ENCODE results near the gene HSPBAP1.
"Not testable (repeated sequence)": the region's sequence is repeated elsewhere in the genome, so short reads cannot be mapped to it uniquely, and the experiment has no call there.

HSPBAP1 gene

DNA sequence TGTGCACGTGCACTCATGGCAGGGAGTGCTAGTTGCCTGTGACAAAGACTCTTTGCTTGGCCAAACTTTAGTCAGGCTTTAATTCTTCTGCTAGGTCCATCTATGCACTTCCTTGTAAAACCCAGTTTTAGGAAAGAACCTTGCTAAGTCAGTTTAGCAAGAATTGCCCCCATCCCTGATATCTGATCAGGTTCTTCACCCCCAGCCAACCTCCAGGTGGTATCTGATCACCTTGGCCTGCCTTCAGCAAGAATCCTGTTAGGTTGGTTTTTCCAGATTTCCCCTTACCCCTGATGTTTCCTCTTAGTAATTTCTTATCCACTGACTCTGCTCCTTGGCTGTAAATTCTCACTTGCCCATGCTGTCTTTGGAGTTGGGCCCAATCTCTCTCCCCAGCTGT lies 8.4 kb downstream of the HSPBAP1 start:
- DNase-seq (ENCODE audit: extremely low read depth in 1 of 2, low read depth in 1 of 2) = no peak

DNA sequence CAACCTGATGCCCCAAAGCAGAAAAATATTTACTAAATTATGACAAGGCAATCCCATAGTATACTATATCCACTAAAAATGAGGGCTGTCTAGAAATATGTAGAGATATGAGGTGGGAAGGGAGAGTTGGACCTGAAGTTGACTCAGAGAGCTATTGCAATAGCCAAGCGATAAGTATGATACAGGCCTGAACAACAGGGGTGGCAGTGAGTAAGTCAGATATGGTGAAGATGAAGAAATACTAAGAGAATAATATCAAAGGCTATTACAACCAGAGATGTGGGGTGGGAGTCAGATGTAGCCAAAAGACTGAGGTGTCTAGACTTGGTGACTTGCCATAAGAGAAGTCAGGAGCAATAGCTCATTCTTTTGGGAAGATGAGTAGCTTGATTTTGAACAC lies 9.2 kb downstream of the HSPBAP1 start:
- no peak for DNase-seq (ENCODE audit: extremely low read depth in 1 of 2, low read depth in 1 of 2)

DNA sequence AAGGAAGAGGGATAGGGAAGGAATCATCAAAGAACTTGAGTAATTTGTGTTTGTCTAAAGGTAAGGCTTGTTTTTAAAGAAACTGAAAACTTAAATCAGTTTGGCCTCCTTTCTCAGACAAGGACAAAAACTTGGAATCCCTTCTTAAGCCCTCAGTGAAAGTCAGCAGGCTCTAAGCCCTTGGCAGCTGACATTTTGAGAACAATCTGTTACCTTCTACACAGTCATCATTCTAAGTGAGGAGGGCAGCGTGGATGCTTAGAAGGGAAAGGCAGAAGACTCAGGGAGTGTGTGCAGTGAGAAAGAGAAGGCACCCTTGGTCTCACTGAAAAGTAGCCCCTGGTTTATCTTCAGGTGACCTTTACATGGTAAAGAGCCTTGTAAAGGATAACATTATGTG lies 10.8 kb downstream of the HSPBAP1 start:
- no peak for DNase-seq (ENCODE audit: extremely low read depth in 1 of 2, low read depth in 1 of 2)

DNA sequence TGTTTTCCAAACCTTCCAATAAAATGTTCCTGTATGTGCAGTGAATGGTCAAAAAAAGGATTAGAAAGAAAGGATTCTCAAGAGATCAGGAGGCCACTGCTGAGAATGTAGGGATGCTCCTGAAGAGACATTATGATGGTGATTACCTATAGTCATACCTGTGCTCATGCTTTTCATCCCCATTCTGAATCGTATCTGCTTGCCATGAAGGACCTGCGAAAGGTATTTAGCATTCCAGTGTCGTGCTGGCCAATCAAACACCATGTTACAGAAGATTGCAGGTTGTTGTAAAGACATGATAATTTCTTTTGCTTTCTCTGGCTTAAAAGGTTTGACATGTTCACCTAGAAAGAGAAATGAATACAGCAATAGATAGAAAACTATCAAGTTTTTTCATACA lies 16.1 kb downstream of the HSPBAP1 start:
- DNase-seq (ENCODE audit: extremely low read depth in 1 of 2, low read depth in 1 of 2) = no peak

DNA sequence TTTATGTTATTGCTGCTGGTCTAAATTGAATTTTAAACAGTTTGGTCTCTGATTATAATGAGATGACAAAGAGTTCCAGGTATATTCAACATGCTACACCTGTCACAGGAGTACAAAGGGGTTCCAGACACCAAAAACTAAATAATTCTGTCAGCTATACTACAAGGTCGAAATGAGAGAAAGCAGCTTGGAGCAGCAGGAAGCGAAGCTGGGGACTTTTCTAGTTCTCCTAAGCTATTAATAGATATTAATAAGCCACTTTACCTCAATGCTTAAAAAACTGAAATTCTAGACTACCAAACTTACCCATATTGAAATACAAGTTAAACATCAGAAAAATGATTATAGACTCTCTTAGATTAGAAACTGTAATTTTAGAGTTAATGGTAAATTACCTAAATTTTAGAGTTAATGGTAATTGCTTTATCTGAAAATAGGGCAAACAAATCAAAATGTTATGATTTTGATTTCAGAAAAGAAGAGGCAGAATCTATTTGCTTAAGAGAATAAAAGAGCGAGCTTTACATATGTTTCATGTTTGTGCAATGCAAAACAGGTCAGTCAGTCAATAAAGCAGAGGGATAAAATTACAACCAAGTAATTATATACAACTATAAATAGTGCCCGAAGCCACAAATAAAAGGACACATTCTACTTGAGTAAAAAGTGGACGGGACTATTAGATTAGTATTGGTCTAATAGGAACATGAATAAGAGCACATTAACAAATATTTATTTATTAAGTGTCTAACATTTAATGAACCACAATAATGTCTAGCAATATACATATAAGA lies 16.8 kb downstream of the HSPBAP1 start:
- no peak for DNase-seq (ENCODE audit: extremely low read depth in 1 of 2, low read depth in 1 of 2)

DNA sequence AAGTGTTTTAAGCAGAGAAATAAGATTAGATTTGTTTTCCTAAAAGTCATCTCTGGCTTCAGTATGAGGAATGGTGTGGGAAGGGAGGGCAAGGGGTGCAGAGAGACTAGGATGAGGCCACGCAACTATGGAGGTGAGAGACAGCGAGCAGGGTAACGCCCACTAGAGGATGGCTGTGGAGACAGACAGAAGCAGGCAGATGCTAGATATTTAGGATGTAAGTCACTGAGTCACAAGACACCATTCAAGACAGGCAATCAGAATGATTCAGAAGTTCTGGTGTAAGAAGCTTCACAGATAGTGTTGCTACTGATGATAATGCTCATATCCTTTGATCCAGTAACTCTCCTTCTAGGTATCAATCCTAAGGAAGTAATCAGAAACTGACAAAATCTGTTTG lies 19.1 kb downstream of the HSPBAP1 start:
- no peak for DNase-seq (ENCODE audit: extremely low read depth in 1 of 2, low read depth in 1 of 2)

DNA sequence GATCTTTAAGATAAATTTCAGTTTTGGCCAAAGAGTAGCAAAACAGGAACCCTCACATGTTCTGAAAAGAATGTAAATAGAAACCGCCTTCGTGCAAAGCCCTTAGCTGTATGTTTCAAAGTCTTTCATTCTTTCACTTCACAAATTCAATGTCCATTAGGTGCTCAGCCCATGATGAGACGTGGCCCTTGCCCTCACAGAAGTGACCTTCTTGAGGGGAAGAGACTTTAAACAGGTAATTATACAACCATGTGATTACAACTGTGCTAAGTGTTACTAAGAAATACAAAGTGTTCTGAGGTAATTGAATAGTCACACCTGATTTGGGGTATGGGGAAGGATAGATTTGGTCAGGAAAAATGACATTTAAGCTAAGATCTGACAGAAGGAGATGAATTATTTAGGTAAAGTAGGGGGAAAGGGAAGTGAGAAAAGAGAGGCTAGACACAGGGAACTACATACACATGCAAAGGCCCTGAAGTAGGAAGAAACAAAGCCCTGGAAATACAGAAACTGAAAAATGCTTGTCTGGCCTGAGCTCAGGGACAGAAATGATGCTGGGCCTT lies 19.6 kb downstream of the HSPBAP1 start:
- DNase-seq (ENCODE audit: extremely low read depth in 1 of 2, low read depth in 1 of 2) = no peak

DNA sequence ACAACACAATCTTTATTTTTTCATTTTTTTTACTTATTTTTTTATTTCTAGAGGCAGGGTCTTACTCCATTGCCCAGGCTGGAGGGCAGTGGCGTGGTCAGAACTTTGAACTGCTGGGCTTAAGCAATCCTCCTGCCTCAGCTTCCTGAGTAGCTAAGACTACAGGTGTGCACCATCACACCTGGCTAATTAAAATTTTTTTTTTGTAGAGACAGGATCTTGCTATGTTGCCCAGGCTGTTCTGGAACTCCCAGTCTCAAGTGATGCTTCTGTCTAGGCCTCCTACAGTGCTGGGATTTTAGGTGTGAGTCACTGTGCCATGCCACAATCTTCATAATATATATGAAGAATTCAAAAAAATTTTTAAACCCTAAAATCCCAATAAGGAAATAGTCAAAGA lies 20.8 kb downstream of the HSPBAP1 start:
- no peak for DNase-seq (ENCODE audit: extremely low read depth in 1 of 2, low read depth in 1 of 2)

DNA sequence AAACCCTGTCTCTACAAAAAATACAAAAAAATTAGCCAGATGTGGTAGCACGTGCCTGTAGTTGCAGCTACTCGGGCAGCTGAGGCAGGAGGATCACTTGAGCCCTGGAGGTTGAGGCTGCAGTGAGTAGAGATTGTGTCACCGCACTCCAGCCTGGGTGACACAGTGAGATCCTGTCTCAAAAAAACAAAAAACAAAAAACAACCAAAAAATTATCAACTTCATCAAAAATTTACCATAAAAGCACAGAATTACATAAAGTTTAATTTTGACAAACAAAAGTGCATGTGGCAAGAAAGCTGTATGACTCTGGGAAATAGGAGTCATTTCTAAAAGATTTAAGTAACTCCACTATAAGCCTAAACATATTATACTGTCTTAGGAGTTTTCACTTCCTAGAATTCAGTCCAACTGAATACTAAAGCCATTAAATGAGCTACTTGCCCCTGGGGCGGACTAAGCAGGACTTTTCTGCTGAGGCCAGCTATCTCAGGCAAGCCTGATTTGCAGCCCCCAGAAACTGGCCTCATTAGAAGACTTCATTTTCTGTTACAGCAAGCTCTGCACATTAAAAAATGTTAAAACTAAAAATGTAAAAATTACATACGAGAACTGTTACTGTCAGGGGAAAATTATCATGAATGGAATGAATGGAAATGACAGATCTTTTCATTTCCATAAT lies 23.0 kb downstream of the HSPBAP1 start:
- no peak for DNase-seq (ENCODE audit: extremely low read depth in 1 of 2, low read depth in 1 of 2)

DNA sequence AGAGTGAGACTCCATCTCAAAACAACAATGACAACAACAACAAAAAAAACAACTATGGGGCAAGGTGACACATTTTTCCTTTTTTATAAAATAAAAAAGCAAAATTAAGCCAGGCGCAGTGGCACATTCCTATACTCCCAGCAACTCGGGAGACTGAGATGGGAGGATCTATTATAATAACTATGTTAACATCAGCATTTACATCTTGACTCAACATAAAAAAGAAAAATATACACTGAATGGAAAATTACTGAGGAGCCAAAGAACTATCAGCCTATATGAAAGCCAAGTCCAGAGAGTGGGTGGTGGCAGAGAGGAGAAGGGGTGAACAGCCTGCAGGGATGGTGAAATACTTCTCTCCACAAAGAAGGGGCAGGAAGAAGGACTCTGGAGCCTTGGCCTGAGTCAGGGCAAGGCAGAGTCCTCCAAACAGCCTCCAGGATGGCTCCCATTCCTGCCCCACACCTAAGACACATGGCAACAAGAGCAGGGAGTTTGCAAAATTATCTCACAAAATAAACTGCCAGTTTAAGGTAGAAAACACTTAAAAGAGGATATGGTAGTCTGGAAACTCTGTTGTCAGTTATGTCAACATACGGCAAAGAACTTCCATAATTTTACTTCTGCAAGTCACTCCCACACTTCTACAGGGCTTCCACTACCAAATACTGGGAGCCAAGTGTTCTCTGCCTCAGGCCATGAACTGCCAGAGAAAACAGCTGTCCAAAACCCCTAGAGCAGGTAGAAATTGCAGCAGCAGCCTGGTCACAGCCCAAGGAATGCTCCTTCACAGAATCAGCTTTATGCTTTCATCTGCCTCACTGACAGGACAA lies 25.9 kb downstream of the HSPBAP1 start:
- no peak for DNase-seq (ENCODE audit: extremely low read depth in 1 of 2, low read depth in 1 of 2)

DNA sequence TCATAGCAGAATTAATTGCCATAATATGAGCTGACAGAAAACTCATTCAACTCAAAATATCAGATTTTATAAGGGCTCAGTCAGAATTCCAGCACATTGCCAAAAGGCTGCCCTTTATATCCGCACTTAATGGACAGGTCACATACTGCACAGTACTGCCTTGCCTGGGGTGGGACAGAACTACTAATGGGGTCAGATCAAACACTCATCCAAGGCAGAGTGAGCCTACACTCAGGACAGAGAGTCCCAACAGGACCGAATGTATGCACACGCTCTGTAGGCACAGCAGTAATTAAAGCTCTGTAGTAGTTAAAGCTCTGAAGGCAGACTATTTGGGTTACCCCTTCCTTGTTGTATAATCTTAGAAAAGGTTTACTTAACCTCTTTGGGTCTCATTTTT lies 27.2 kb downstream of the HSPBAP1 start:
- DNase-seq (ENCODE audit: extremely low read depth in 1 of 2, low read depth in 1 of 2) = no peak

DNA sequence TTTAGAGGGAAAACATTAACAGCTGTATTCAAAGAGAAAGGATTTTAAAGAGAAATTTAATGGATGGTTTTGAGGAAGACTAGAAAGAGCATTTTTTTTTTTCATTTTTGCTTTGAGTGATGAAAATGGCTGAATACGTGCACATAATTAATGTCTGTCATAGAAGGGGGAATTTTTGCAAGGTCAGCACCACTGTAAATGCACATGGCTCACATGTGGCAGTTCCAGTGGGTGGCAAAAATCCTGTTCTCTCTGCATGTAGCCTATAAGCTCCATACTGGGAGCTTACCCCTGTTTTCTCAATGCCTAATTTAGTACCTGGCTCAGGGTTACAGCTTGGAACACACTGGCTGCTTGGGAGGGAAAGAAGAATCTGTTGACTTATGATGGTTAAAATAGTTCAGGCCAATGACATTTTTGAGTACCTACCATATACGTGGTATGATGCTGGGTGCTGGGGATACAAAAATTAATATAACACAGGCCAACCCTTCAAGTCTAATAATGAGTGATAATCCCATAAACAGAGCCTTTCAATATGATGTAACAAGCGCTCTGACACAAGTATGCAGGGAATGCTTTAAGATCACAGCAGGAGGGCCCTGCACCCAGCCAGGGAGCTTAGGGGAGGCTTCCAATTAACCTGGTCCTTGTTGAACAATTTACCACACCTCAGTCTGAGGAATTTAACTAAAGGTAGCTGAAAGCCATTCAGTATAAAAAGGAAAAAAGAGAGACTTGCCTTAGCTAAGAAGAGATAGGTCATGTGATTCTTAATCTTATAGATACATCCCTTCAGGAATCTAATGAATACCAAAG lies 33.0 kb downstream of the HSPBAP1 start:
- DNase-seq (ENCODE audit: extremely low read depth in 1 of 2, low read depth in 1 of 2) = no peak

DNA sequence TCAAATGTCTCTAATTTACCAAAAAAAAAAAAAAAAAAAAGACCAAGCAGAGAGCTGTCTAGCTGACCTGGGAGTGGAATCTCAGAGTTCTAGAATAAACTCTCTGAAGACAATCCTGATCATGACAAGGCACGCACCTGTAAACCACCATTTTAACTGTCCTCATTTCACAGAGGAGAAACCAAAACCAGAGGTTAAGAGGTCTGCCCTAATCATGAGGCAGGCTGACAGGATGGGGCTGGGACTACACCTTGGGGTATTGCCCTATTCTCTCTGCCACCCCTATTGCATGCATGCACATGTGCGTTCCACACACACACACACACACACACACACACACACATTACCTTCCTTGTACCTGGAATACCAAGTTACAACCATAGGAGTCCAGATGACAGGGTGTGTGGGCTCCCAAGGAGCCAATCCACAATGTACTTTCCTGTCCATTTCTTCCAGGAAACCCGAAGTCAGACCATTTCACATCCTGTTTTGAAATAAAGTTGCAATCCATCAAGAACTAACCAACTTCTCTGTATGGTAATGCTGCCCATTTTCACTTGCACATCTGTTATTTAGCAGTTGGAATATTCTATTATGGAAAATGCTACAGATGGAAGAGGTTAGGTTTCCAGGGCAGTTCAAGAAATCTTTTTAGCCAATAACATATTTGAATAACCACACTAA lies 34.6 kb downstream of the HSPBAP1 start:
- DNase-seq (ENCODE audit: extremely low read depth in 1 of 2, low read depth in 1 of 2) = no peak

DNA sequence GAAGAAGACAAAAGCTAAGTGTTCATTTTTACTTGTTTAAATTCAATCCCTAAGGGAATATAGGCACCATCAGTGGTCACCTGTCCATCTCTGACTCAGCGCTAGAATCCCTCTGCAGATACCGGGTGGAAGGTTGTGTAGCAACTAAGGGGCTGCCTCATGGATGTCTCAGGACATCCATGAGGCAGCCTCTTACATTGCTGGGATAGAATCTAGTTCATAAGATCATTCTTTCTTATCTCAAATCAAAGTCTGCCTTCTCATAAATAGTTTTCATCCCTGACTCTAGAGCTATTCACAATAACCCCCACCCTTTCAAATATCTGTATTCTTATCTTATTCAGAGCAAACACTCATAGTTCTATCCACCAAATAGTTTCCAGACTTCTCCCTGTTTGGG lies 38.1 kb downstream of the HSPBAP1 start:
- DNase-seq (ENCODE audit: extremely low read depth in 1 of 2, low read depth in 1 of 2) = no peak

DNA sequence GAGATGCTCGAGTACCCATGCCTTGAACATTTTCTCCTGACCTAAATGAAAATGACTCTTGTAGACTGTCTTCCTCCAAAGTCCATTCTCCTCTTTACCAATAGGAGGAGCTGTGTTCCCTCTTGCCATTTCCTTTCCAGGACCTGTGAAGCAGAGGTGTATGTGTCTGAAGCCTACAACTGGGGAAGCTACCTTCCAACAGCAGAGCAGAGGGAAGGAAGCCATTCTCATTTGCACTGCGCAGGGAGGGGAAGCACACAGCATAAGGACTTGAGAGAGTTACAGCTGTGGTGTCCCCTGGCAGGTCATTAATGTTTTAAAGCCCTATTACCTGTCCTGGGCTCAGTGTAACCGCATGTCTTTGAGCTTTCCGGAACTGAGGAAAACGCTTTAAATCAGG lies 38.7 kb downstream of the HSPBAP1 start:
- DNase-seq (ENCODE audit: extremely low read depth in 1 of 2, low read depth in 1 of 2) = no peak

DNA sequence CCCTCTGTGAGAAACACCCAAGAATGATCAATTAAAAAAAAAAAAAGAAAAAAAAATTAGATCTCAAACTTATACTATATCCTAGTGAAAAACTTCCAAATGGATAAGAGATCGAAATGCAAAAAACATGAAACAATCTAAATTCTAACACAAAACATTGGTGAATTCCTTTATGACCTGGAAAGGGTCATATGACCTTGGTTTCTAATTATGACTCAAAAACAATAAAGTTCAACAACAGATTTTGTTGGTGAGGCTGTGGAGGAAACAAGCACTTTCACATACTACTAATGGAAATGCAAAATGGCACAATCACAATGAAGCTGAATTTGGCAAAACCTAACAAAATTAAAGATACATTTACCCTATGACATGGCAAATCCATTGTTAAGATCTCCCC lies 45.3 kb downstream of the HSPBAP1 start:
- DNase-seq (ENCODE audit: extremely low read depth in 1 of 2, low read depth in 1 of 2) = no peak

DNA sequence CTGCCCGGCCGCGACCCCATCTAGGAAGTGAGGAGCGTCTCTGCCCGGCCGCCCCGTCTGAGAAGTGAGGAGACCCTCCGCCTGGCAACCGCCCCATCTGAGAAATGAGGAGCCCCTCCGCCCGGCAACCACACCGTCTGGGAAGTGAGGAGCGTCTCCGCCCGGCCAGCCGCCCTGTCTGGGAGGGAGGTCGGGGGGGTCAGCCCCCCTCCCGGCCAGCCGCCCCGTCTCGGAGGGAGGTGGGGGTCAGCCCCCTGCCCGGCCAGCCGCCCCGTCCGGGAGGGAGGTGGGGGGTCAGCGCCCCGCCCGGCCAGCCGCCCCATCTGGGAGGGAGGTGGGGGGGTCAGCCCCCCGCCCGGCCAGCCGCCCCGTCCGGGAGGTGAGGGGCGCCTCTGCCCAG lies 46.3 kb downstream of the HSPBAP1 start:
- DNase-seq (ENCODE audit: extremely low read depth in 1 of 2, low read depth in 1 of 2) = not testable (repeated sequence)

DNA sequence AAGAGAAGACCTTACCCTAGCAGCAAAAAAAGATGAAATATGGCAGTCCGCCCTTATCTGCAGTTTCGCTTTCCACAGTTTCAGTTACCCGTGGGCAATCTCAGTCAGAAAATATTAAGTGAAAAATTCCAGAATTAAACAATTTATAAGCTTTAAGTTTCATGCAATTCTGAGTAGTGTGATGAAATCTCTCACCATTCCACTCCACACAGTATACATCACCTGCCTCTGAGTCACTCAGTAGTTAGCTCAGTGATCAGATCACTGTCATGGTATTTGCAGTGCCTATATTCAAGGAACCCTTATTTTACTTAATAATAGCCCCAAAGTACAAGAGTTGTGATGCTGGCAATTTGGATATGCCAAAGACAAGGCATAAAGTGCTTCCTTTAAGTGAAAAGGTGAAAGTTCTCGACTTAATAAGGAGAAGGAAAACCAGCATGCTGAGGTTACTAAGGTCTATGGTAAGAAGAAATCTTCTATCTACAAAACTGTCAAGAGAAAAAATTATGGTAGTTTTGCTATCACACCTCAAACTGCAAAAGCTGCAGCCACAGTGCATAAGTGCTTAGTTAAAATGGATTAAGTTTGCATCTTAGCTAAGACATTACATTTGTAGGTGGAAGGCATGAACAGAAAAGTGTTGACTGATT lies 48.1 kb downstream of the HSPBAP1 start:
- DNase-seq (ENCODE audit: extremely low read depth in 1 of 2, low read depth in 1 of 2) = no peak

DNA sequence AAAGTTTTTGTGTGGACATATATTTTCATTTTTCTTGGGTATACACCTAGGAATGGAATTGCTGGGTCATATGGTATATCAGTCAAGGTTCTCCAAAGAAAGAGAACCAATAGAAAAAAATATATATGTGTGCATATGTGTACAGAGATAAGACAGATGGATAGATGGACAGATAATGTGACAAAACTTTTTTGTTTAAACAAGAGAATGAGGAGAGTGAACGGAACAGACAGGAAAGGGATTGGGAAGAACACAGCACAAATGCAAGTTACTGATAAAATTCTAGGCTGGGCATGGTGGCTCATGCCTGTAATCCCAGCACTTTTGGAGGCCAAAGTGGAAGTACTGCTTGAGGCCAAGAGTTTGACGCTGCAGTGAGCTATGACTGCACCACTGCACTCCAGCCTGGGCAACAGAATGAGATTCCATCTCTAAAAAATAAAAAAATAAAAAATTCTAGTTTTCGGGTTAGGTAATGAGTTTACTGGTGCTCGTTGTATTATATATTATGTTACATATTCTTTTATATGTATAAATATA lies 50.0 kb downstream of the HSPBAP1 start:
- DNase-seq (ENCODE audit: extremely low read depth in 1 of 2, low read depth in 1 of 2) = no peak
